HepG2 (cell line): ENCODE data around the gene SMARCAD1. TPM values are rescaled to one million over a fixed set of nuclear protein-coding genes. Genes with fewer than 3 reads are reported as not detected.

ENCODE experiments used
- EED ChIP-seq: sonication (generic); formaldehyde crosslinking; IDR thresholded peaks from 2 replicates; pipeline ENCODE4 v1.5.0; 2020; ENCODE audit warnings: mild to moderate bottlenecking, missing genetic modification reagents
- FIP1L1 ChIP-seq: fragments of 200-400 bp; formaldehyde crosslinking; IDR thresholded peaks from 2 replicates; pipeline ENCODE4 v1.6.1; 2018; ENCODE audit warnings: low read depth, mild to moderate bottlenecking, low read length, moderate library complexity, borderline replicate concordance; ENCODE audit not compliant: insufficient read depth
- IKZF4 ChIP-seq: sonication (generic); formaldehyde crosslinking; IDR thresholded peaks from 2 replicates; pipeline ENCODE4 v1.5.1; 2020; ENCODE audit warnings: borderline replicate concordance, mild to moderate bottlenecking, low read depth, missing genetic modification reagents; ENCODE audit errors: not compliant biosample characterization
- JUND ChIP-seq: sonication (generic); formaldehyde crosslinking; IDR thresholded peaks from 2 replicates; pipeline ENCODE4 v1.8.0; 2022; ENCODE audit warnings: mild to moderate bottlenecking, missing genetic modification reagents
- MAFF ChIP-seq: IDR thresholded peaks from 2 replicates; pipeline ENCODE4 v1.6.1; 2011; ENCODE audit warnings: low read depth, low read length, improper control_type of control experiment
- MATR3 ChIP-seq: sonication (generic); formaldehyde crosslinking; IDR thresholded peaks from 2 replicates; pipeline ENCODE4 v1.4.0; 2020; ENCODE audit warnings: missing genetic modification reagents
- MED8 ChIP-seq: sonication (generic); formaldehyde crosslinking; IDR thresholded peaks from 2 replicates; pipeline ENCODE4 v1.8.1; 2023; ENCODE audit warnings: mild to moderate bottlenecking, missing genetic modification reagents; ENCODE audit not compliant: insufficient replicate concordance
- MYNN ChIP-seq: sonication (generic); formaldehyde crosslinking; IDR thresholded peaks from 2 replicates; pipeline ENCODE4 v1.4.0; 2020; ENCODE audit warnings: mild to moderate bottlenecking, low read depth, missing genetic modification reagents
- PLRG1 ChIP-seq: fragments of 450-650 bp; conservative IDR thresholded peaks from 2 replicates; pipeline ENCODE4 v1.6.1; 2016
- ZBTB3 ChIP-seq: sonication (generic); formaldehyde crosslinking; IDR thresholded peaks from 2 replicates; pipeline ENCODE4 v1.4.0; 2020; ENCODE audit warnings: low read depth, mild to moderate bottlenecking, moderate library complexity, missing genetic modification reagents, borderline replicate concordance
- ZNF274 ChIP-seq: sonication (generic); formaldehyde crosslinking; IDR thresholded peaks from 2 replicates; pipeline ENCODE4 v1.5.1; 2020; ENCODE audit warnings: mild to moderate bottlenecking, missing genetic modification reagents
- ZNF329 ChIP-seq: sonication (generic); formaldehyde crosslinking; IDR thresholded peaks from 2 replicates; pipeline ENCODE4 v1.9.0; 2021; ENCODE audit warnings: low read depth, mild to moderate bottlenecking, missing genetic modification reagents
- ZNF382 ChIP-seq: sonication (generic); formaldehyde crosslinking; IDR thresholded peaks from 2 replicates; pipeline ENCODE4 v1.5.0; 2020; ENCODE audit warnings: missing genetic modification reagents, mild to moderate bottlenecking, borderline replicate concordance
- ZNF430 ChIP-seq: sonication (generic); formaldehyde crosslinking; IDR thresholded peaks from 2 replicates; pipeline ENCODE4 v1.9.0; 2021; ENCODE audit warnings: mild to moderate bottlenecking, missing genetic modification reagents
- ZNF543 ChIP-seq: sonication (generic); formaldehyde crosslinking; IDR thresholded peaks from 2 replicates; pipeline ENCODE4 v1.4.0; 2020; ENCODE audit warnings: mild to moderate bottlenecking, missing genetic modification reagents
- ZNF556 ChIP-seq: sonication (generic); formaldehyde crosslinking; IDR thresholded peaks from 2 replicates; pipeline ENCODE4 v1.4.0; 2020; ENCODE audit warnings: mild to moderate bottlenecking, missing genetic modification reagents, borderline replicate concordance
- ZNF563 ChIP-seq: sonication (generic); formaldehyde crosslinking; IDR thresholded peaks from 2 replicates; pipeline ENCODE4 v1.8.0; 2022; ENCODE audit warnings: mild to moderate bottlenecking, moderate library complexity, missing genetic modification reagents
- ZNF567 ChIP-seq: sonication (generic); formaldehyde crosslinking; IDR thresholded peaks from 2 replicates; pipeline ENCODE4 v1.8.1; 2023; ENCODE audit warnings: mild to moderate bottlenecking, missing genetic modification reagents, borderline replicate concordance
- ZNF703 ChIP-seq: sonication (generic); formaldehyde crosslinking; IDR thresholded peaks from 2 replicates; pipeline ENCODE4 v1.5.1; 2020; ENCODE audit warnings: missing genetic modification reagents, mild to moderate bottlenecking, moderate library complexity, borderline replicate concordance
- ZNF720 ChIP-seq: sonication (generic); formaldehyde crosslinking; IDR thresholded peaks from 2 replicates; pipeline ENCODE4 v1.4.0; 2020; ENCODE audit warnings: missing genetic modification reagents
- ZNF75D ChIP-seq: sonication (generic); formaldehyde crosslinking; IDR thresholded peaks from 2 replicates; pipeline ENCODE4 v1.8.1; 2023; ENCODE audit warnings: missing genetic modification reagents, mild to moderate bottlenecking, borderline replicate concordance
- ZNF777 ChIP-seq: sonication (generic); formaldehyde crosslinking; IDR thresholded peaks from 2 replicates; pipeline ENCODE4 v1.4.0; 2020; ENCODE audit warnings: missing genetic modification reagents
- ZNF792 ChIP-seq: IDR thresholded peaks from 2 replicates; pipeline ENCODE4 v1.6.1; 2016
- ZNF879 ChIP-seq: sonication (generic); formaldehyde crosslinking; IDR thresholded peaks from 2 replicates; pipeline ENCODE4 v1.8.1; 2023; ENCODE audit warnings: missing genetic modification reagents
- polyA plus RNA-seq, 8 experiments: library from polyadenylated mRNA; depleted of rRNA in 3 of 8; stranded (reverse) in 7 of 8; unstranded in 1 of 8; fragments of >200 nt; fragmentation: Illumina TruSeq in 4 of 8; extraction: Trizol in 4 of 8; gene quantifications; 2 replicates each; pipeline versions ENCODE4 v1.2.1 to v1.2.3, GENCODE V29; 2011 to 2016; ENCODE audit warnings: low read depth in 4 of 8, missing spikeins in 1 of 8, mixed read lengths in 1 of 8; ENCODE audit not compliant: insufficient read depth in 1 of 8
- total RNA-seq, 5 experiments: library from RNA; depleted of rRNA; stranded (reverse); fragments of >200 nt; fragmentation: Illumina TruSeq; extraction: Trizol; gene quantifications; 2 replicates each; pipeline ENCODE4 v1.2.3, GENCODE V29; 2016; ENCODE audit warnings: low read depth in 1 of 5
- TF ChIP-seq, protein P1 (sequence below): IDR thresholded peaks from 2 replicates; pipeline ENCODE4 v1.6.1; 2012; ENCODE audit warnings: inconsistent platforms
- TF ChIP-seq, protein P2 (sequence below): sonication (generic); formaldehyde crosslinking; IDR thresholded peaks from 2 replicates; pipeline ENCODE4 v1.5.0; 2020; ENCODE audit warnings: mild to moderate bottlenecking, missing genetic modification reagents, moderate library complexity
- TF ChIP-seq, protein P3 (sequence below): sonication (generic); formaldehyde crosslinking; IDR thresholded peaks from 2 replicates; pipeline ENCODE4 v1.5.1; 2020; ENCODE audit warnings: missing genetic modification reagents, mild to moderate bottlenecking, borderline replicate concordance
- TF ChIP-seq, protein P4 (sequence below): sonication (generic); formaldehyde crosslinking; IDR thresholded peaks from 2 replicates; pipeline ENCODE4 v1.4.0; 2020; ENCODE audit warnings: missing genetic modification reagents

The SMARCAD1 gene
- total and polyA plus RNA-seq, 2 of the 13 experiments (the other 11 are each of a cell fraction or from before 2014, with no cell fraction given) = 18.2 to 35.9 TPM

DNA sequence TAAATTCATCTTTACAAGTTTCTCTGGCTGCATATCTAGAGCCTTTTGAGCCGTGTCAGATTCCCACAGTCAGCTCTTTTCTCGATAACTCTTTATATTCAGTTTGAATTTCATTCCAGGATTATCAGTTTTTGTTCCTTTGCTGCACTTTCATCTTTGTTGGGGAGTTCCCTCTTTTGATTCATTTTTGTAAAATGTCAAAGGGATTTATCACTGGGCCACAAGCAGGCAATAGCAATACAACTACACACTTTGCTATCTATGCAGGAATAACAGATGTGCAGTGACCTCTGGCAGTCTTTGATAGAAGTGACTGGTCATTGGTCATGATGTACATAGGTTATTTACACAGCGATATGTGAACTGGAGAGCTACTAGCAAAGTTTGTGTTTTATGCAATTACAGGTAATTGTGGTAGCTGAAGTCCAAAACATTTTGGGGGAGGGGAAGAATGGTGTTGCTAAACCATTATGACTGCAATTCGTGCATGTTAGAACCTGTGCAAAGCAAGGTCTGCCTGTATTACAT lies 91.1 kb downstream of the SMARCAD1 start (continued):
- TF ChIP-seq MYNN (no peak), PLRG1 (no peak), ZNF792 (CRISPR knock-in tag) (no peak; the same call in 1 of the 2 replicates), ZNF274 (no peak), ZNF329 (CRISPR knock-in tag) (no peak), ZBTB3 (CRISPR knock-in tag) (no peak), JUND (CRISPR knock-in tag) (no peak), ZNF879 (no peak), ZNF567 (CRISPR knock-in tag) (no peak), ZNF777 (CRISPR knock-in tag) (no peak), ZNF556 (CRISPR knock-in tag) (no peak), MED8 (CRISPR knock-in tag) (no peak), ZNF430 (CRISPR knock-in tag) (no peak), ZNF720 (CRISPR knock-in tag) (no peak), FIP1L1 (no peak), ZNF703 (no peak), MAFF (peak; percentile 39; the same call in 1 of the 2 replicates), ZNF75D (CRISPR knock-in tag) (no peak), ZNF563 (CRISPR knock-in tag) (no peak), MATR3 (CRISPR knock-in tag) (no peak), EED (CRISPR knock-in tag) (no peak), ZNF382 (CRISPR knock-in tag) (no peak), ZNF543 (CRISPR knock-in tag) (no peak), IKZF4 (CRISPR knock-in tag) (no peak)
- TF ChIP-seq, protein P1, sequence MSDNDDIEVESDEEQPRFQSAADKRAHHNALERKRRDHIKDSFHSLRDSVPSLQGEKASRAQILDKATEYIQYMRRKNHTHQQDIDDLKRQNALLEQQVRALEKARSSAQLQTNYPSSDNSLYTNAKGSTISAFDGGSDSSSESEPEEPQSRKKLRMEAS = no peak
- TF ChIP-seq, protein P2, sequence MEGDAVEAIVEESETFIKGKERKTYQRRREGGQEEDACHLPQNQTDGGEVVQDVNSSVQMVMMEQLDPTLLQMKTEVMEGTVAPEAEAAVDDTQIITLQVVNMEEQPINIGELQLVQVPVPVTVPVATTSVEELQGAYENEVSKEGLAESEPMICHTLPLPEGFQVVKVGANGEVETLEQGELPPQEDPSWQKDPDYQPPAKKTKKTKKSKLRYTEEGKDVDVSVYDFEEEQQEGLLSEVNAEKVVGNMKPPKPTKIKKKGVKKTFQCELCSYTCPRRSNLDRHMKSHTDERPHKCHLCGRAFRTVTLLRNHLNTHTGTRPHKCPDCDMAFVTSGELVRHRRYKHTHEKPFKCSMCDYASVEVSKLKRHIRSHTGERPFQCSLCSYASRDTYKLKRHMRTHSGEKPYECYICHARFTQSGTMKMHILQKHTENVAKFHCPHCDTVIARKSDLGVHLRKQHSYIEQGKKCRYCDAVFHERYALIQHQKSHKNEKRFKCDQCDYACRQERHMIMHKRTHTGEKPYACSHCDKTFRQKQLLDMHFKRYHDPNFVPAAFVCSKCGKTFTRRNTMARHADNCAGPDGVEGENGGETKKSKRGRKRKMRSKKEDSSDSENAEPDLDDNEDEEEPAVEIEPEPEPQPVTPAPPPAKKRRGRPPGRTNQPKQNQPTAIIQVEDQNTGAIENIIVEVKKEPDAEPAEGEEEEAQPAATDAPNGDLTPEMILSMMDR (CRISPR knock-in tag) = peak; percentile 55
- TF ChIP-seq, protein P3, sequence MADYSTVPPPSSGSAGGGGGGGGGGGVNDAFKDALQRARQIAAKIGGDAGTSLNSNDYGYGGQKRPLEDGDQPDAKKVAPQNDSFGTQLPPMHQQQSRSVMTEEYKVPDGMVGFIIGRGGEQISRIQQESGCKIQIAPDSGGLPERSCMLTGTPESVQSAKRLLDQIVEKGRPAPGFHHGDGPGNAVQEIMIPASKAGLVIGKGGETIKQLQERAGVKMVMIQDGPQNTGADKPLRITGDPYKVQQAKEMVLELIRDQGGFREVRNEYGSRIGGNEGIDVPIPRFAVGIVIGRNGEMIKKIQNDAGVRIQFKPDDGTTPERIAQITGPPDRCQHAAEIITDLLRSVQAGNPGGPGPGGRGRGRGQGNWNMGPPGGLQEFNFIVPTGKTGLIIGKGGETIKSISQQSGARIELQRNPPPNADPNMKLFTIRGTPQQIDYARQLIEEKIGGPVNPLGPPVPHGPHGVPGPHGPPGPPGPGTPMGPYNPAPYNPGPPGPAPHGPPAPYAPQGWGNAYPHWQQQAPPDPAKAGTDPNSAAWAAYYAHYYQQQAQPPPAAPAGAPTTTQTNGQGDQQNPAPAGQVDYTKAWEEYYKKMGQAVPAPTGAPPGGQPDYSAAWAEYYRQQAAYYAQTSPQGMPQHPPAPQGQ (CRISPR knock-in tag) = no peak
- TF ChIP-seq, protein P4, sequence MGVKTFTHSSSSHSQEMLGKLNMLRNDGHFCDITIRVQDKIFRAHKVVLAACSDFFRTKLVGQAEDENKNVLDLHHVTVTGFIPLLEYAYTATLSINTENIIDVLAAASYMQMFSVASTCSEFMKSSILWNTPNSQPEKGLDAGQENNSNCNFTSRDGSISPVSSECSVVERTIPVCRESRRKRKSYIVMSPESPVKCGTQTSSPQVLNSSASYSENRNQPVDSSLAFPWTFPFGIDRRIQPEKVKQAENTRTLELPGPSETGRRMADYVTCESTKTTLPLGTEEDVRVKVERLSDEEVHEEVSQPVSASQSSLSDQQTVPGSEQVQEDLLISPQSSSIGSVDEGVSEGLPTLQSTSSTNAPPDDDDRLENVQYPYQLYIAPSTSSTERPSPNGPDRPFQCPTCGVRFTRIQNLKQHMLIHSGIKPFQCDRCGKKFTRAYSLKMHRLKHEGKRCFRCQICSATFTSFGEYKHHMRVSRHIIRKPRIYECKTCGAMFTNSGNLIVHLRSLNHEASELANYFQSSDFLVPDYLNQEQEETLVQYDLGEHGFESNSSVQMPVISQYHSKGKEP (CRISPR knock-in tag) = no peak
